Parathyroid adenoma (tissue), 2 donors: ENCODE data around the gene TSPOAP1.

Experiments used
- H2AFZ ChIP-seq: fragments of 300-600 bp; sonication (generic); one replicate; pipeline ENCODE4 v1.7.0; 2017; ENCODE audit warnings: antibody characterized with exemption, mild to moderate bottlenecking
- H3K27ac ChIP-seq: fragments of 300-600 bp; sonication (generic); one replicate; pipeline ENCODE4 v1.7.0; 2017
- H3K27me3 ChIP-seq: fragments of 300-600 bp; sonication (generic); one replicate; pipeline ENCODE4 v1.7.0; 2017; ENCODE audit warnings: low read length; ENCODE audit not compliant: control insufficient read depth, insufficient read depth
- H3K36me3 ChIP-seq: fragments of 300-600 bp; sonication (generic); one replicate; pipeline ENCODE4 v1.7.0; 2017; ENCODE audit warnings: low read length; ENCODE audit not compliant: control insufficient read depth, insufficient read depth
- H3K4me1 ChIP-seq: fragments of 300-600 bp; sonication (generic); one replicate; pipeline ENCODE4 v1.7.0; 2017; ENCODE audit warnings: control low read depth
- H3K4me2 ChIP-seq: fragments of 300-600 bp; sonication (generic); one replicate; pipeline ENCODE4 v1.7.0; 2017; ENCODE audit warnings: low read length
- H3K4me3 ChIP-seq: fragments of 300-600 bp; sonication (generic); one replicate; pipeline ENCODE4 v1.7.0; 2017; ENCODE audit warnings: low read depth, low read length
- H3K79me2 ChIP-seq: fragments of 300-600 bp; sonication (generic); one replicate; pipeline ENCODE4 v1.7.0; 2017; ENCODE audit warnings: control low read depth
- H3K9ac ChIP-seq: fragments of 300-600 bp; sonication (generic); one replicate; pipeline ENCODE4 v1.7.0; 2017; ENCODE audit warnings: mild to moderate bottlenecking
- H3K9me3 ChIP-seq: fragments of 300-600 bp; sonication (generic); one replicate; pipeline ENCODE4 v1.7.0; 2017; ENCODE audit warnings: low read length; ENCODE audit not compliant: control insufficient read depth
- TF ChIP-seq, protein P1 (sequence below): fragments of 300-600 bp; sonication (generic); IDR thresholded peaks from one replicate; pipeline ENCODE4 v1.7.0; 2017; ENCODE audit warnings: antibody characterized with exemption, mild to moderate bottlenecking
- donor health status: primary hyperparathyroidism.

TSPOAP1 gene

DNA sequence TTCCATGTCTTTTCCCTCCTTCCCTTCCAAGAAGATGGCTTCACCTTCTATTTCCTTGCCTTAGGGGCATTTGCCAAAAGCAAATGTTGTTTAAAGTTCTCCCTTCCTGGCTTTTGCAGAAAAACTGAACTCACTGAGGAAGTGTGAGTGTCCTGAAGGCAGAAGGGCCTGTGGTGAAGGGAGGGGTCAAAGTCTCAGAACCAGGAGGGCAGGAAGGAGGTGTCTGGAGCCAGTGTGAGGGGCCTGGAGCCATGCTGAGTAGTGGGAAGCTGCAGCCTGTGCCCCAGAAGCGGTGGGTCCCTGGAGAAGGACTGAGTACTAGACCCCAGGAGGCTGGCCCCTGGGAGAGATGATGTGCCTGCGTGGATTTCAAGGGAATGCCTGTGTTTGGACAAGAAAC, 47.2 kb upstream of the TSPOAP1 start:
- Histone ChIP-seq H3K27ac (no peak overlapping the region), H3K4me2 (no peak overlapping the region), H3K36me3 (no peaks in the 10 kb centered on the region), H3K27me3 (no peaks in the 10 kb centered on the region), H3K79me2 (peaks cover 10% of the 10 kb centered on the region), H2AFZ (no peak overlapping the region), H3K4me1 (peaks cover 38% of the 10 kb centered on the region), H3K4me3 (no peak overlapping the region), H3K9ac (no peak overlapping the region), H3K9me3 (no peaks in the 10 kb centered on the region)
- TF ChIP-seq, protein P1, sequence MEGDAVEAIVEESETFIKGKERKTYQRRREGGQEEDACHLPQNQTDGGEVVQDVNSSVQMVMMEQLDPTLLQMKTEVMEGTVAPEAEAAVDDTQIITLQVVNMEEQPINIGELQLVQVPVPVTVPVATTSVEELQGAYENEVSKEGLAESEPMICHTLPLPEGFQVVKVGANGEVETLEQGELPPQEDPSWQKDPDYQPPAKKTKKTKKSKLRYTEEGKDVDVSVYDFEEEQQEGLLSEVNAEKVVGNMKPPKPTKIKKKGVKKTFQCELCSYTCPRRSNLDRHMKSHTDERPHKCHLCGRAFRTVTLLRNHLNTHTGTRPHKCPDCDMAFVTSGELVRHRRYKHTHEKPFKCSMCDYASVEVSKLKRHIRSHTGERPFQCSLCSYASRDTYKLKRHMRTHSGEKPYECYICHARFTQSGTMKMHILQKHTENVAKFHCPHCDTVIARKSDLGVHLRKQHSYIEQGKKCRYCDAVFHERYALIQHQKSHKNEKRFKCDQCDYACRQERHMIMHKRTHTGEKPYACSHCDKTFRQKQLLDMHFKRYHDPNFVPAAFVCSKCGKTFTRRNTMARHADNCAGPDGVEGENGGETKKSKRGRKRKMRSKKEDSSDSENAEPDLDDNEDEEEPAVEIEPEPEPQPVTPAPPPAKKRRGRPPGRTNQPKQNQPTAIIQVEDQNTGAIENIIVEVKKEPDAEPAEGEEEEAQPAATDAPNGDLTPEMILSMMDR, result no peak

DNA sequence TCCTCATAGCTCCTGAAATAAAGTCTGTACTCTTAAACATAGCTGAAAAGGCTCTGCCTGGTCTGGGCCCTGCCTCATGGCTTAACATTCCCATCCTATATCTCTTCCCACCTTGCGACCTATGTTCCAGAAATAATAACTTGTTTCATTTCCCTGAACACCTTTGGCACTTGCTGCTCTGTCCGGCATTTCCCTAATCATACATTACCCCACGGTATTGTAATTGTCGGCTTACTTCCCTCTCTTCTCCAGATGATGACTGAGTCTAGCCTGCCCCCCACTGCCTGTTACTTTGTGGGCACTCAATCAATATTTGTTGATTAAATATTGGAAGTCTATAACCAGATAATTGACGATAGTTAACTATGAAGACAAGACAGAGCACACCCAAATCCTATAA, 46.7 kb upstream of the TSPOAP1 start:
- H3K4me1 ChIP-seq, result peaks cover 36% of the 10 kb centered on the region

DNA sequence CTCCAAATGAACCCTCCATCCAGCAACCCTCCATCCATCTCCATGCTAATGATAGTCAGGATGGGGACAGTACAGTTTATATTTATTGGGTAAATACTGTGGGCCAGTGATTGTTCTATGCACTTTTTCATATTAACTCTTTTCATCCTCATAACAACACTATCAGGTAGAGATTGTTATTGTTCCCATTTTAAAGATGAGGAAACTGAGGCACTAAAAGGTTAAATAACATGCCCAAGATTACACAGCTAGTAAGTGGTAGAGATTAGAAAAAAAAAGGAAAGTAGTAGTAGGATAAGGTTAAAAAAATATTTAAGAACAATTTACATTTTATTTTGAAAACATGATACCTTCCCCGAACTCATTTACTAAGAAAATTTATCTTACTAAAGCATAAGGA, 45.3 kb upstream of the TSPOAP1 start:
- peaks cover 20% of the 10 kb centered on the region for H3K79me2 ChIP-seq
- peaks cover 23% of the 10 kb centered on the region for H3K4me1 ChIP-seq
- H3K4me2 ChIP-seq, result no peak overlapping the region
- H3K27ac ChIP-seq, result no peak overlapping the region
- H3K36me3 ChIP-seq, result no peaks in the 10 kb centered on the region
- H3K27me3 ChIP-seq, result no peaks in the 10 kb centered on the region
- H3K4me3 ChIP-seq, result no peak overlapping the region
- no peak overlapping the region for H2AFZ ChIP-seq
- H3K9me3 ChIP-seq, result no peaks in the 10 kb centered on the region
- TF ChIP-seq, protein P1, result no peak
- H3K9ac ChIP-seq, result no peak overlapping the region

More for the DNA sequence above, 46.7 kb upstream of the TSPOAP1 start:
- H3K4me3 ChIP-seq, result no peak overlapping the region
- H3K36me3 ChIP-seq, result no peaks in the 10 kb centered on the region
- no peak overlapping the region for H3K9ac ChIP-seq
- no peaks in the 10 kb centered on the region for H3K27me3 ChIP-seq
- peaks cover 14% of the 10 kb centered on the region for H3K79me2 ChIP-seq
- H3K27ac ChIP-seq, result no peak overlapping the region
- H3K9me3 ChIP-seq, result no peaks in the 10 kb centered on the region
- TF ChIP-seq, protein P1, result no peak
- H3K4me2 ChIP-seq, result no peak overlapping the region
- H2AFZ ChIP-seq, result no peak overlapping the region

DNA sequence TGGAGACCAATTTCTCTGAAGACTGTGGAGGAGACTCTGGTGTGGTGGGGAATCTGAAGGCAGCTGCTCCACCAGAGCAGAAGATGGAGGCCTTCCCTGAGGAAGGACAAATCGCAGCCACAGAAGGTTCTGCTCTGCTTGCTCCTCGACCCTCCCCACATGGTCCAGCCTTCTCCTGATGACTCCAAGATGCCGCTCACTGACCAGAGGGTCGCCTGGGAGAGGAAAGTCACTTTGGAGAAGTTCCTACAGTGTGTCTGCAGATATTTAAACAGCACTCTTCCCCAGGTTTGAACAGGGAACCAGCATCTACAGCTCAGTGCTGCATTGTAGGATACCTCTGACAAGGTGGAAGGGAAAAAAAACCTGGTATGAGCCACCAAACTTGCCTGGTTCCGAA, 44.4 kb upstream of the TSPOAP1 start:
- H3K27ac ChIP-seq, result no peak overlapping the region
- no peak overlapping the region for H3K4me3 ChIP-seq
- H3K27me3 ChIP-seq, result no peaks in the 10 kb centered on the region
- H3K4me2 ChIP-seq, result no peak overlapping the region
- TF ChIP-seq, protein P1, result no peak
- no peaks in the 10 kb centered on the region for H3K36me3 ChIP-seq
- peaks cover 21% of the 10 kb centered on the region for H3K4me1 ChIP-seq
- H3K9ac ChIP-seq, result no peak overlapping the region
- no peak overlapping the region for H2AFZ ChIP-seq
- no peaks in the 10 kb centered on the region for H3K9me3 ChIP-seq
- peaks cover 22% of the 10 kb centered on the region for H3K79me2 ChIP-seq

DNA sequence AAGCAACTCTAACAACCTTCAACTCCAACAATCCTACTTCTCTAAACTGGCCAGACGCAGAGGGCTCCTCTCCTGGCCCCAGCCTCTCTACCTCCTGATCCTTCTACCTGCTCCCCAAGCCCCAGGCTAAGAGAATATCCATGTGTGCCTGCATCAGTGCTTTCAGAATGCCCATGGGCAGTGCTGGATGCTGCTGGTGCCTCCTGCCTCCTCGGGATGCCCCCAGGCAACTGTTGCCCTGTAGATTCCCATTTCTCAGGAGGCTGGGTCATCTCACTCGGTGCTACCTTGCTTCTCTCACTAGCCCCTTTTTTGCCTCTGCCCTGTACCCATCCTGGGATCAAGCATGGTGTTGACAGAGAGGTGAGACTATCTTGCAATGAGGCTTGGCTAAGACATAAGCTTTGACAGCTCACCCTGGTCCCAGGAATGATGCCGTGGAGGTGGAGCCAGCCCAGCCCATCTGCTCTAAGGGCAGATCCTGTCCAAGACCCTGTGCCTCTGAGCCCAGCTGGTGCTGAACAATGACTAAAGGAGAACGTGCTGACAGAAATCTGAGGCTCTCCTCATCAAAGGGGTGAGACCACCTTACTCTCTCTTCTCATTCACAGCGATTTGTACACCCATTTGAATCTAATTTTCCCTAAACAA, 42.8 kb upstream of the TSPOAP1 start:
- no peaks in the 10 kb centered on the region for H3K9me3 ChIP-seq
- H3K4me2 ChIP-seq, result no peak overlapping the region
- H2AFZ ChIP-seq, result no peak overlapping the region
- H3K79me2 ChIP-seq, result peaks cover 27% of the 10 kb centered on the region
- no peaks in the 10 kb centered on the region for H3K27me3 ChIP-seq
- no peak overlapping the region for H3K9ac ChIP-seq
- no peak overlapping the region for H3K4me3 ChIP-seq
- TF ChIP-seq, protein P1, result no peak
- H3K36me3 ChIP-seq, result no peaks in the 10 kb centered on the region
- H3K27ac ChIP-seq, result no peak overlapping the region
- peaks cover 9% of the 10 kb centered on the region for H3K4me1 ChIP-seq
